HFFc6 (cell line): ENCODE data around the gene ECE1. TPM values are rescaled to one million over a fixed set of nuclear protein-coding genes. Genes with fewer than 3 reads are reported as not detected.
A peak's percentile ranks its signal among the peaks of the same experiment; 100 is the strongest.

Experiments used
- DNase-seq: peaks from one replicate; pipeline ENCODE4 v3.0.0-alpha.2; 2018
- H3K27ac Mint-ChIP-seq: 2 replicates; pipeline ENCODE4 v1.8.0; 2020; ENCODE audit warnings: mild to moderate bottlenecking, mixed read lengths
- H3K27me3 Mint-ChIP-seq: 2 replicates; pipeline ENCODE4 v1.8.0; 2021; ENCODE audit warnings: mild to moderate bottlenecking, moderate library complexity, mixed read lengths; ENCODE audit not compliant: insufficient read depth
- H3K36me3 Mint-ChIP-seq: 2 replicates; pipeline ENCODE4 v1.8.0; 2021; ENCODE audit warnings: low read depth, mixed read lengths
- H3K4me1 Mint-ChIP-seq: 2 replicates; pipeline ENCODE4 v1.8.0; 2020; ENCODE audit warnings: low read depth, mixed read lengths
- H3K4me3 Mint-ChIP-seq: 2 replicates; pipeline ENCODE4 v1.8.0; 2020; ENCODE audit warnings: mild to moderate bottlenecking, moderate library complexity, mixed read lengths
- H3K9me3 Mint-ChIP-seq: 2 replicates; pipeline ENCODE4 v1.8.0; 2020; ENCODE audit warnings: mild to moderate bottlenecking, mixed read lengths
- total RNA-seq, 6 experiments: library from RNA; stranded (reverse); fragmentation: NEBNext Ultra II Directional; extraction: Animal tissue kit (Norgen Biotek cat#: 25700); gene quantifications; 2 replicates in 1 of 6; 3 replicates in 5 of 6; pipeline ENCODE4 v1.2.3, GENCODE V29; 2021
- TF ChIP-seq, protein P1 (sequence below): fragments of 200-600 bp; sonication (generic); IDR thresholded peaks from 2 replicates; pipeline ENCODE4 v1.5.0; 2021; ENCODE audit warnings: antibody characterized with exemption, mild to moderate bottlenecking

ECE1 gene
- total RNA-seq, 6 experiments from 2014 or later, result 116 to 134 (median 124) TPM

DNA sequence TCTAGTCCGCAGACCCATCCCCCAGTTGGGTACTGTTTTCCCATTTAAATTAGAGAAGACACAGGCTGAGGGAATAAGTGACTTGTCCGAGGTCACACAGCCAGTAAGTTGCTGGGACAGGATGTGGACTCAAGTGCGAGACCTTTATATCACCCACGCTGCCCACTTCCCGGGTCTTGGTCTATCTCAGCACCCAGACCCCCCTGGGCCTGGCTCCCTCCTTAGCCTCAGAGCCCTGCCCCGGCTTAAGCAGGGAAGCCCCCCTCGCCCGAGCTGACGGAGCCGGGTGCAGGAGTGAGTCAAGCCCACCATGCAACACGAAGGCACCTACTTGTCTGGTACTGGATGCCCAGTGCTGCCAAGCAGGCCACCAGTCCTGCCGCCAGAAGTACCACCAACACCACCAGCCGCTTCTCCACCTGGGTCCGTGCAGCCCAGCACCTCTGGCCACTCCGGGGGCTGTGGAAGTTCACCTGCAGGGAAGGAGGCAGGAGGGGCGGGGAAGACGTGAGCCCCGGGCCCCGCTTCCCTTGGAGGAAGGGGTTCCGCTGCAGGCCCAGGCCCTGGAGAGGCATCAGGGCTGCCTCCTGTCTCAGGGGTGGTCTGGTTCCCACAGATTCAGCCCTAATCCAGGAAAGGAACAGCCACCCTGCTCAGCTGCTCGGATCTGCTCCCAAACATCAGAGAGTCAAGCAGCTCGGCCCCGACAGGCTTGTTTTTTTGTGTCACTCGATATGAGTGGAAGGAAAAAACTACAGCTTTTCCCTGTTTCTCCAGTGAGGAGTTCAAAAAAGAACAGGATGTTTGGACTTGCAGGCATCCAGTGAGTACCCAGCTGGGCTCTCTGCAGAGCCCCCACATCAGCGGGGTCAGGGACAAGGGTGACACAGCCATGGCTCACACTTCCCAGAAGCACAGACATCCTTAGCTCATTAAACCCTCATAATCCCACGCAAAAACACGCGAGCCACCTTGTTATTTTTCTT, 11.1 kb downstream of the ECE1 start:
- DNase-seq, result no peak
- Mint-ChIP-seq H3K36me3 (peaks cover 19% of the 10 kb centered on the region), H3K4me3 (peak overlapping the region; percentile 59), H3K4me1 (peaks cover 43% of the 10 kb centered on the region), H3K27ac (peak overlapping the region; percentile 97), H3K9me3 (no peaks in the 10 kb centered on the region), H3K27me3 (no peaks in the 10 kb centered on the region; the same call in none of the 2 replicates)
- TF ChIP-seq, protein P1, sequence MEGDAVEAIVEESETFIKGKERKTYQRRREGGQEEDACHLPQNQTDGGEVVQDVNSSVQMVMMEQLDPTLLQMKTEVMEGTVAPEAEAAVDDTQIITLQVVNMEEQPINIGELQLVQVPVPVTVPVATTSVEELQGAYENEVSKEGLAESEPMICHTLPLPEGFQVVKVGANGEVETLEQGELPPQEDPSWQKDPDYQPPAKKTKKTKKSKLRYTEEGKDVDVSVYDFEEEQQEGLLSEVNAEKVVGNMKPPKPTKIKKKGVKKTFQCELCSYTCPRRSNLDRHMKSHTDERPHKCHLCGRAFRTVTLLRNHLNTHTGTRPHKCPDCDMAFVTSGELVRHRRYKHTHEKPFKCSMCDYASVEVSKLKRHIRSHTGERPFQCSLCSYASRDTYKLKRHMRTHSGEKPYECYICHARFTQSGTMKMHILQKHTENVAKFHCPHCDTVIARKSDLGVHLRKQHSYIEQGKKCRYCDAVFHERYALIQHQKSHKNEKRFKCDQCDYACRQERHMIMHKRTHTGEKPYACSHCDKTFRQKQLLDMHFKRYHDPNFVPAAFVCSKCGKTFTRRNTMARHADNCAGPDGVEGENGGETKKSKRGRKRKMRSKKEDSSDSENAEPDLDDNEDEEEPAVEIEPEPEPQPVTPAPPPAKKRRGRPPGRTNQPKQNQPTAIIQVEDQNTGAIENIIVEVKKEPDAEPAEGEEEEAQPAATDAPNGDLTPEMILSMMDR, result no peak

DNA sequence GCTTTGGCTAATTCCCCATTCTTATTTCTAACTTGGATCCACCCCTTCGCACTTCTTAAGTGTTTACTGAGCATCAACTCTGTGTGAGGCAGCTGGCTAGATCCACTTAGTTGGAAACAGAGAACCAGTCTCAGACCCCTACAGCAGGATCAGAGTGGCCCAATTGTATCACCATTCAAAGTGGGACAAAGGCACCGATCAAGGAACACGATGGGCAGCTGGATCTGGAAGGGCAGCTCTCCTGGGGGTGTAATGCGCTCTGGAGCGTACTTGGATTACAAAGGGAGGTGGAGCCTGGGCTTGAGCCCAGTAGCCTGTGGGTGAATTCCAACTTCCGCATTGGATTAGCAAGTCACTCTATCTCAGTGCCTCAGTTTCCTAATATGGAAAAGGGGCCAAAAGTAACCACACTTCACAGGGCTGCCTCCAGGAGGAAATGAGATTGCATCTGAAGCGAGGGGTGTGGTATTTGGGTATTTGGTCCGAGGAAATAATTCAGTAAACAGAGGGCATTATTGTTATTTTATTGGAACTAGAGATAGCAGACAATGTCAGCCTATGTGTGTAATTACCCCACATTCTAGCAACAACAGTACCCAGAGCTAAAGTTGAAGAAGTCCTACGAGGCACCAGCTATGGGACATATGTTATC, 11.9 kb downstream of the ECE1 start:
- Mint-ChIP-seq H3K4me3 (no peak overlapping the region), H3K4me1 (peaks cover 43% of the 10 kb centered on the region), H3K9me3 (no peaks in the 10 kb centered on the region), H3K36me3 (peaks cover 19% of the 10 kb centered on the region), H3K27ac (peak overlapping the region; percentile 97; the same call in 1 of the 2 replicates), H3K27me3 (no peaks in the 10 kb centered on the region; the same call in none of the 2 replicates)
- TF ChIP-seq, protein P1, result no peak
- DNase-seq, result no peak

DNA sequence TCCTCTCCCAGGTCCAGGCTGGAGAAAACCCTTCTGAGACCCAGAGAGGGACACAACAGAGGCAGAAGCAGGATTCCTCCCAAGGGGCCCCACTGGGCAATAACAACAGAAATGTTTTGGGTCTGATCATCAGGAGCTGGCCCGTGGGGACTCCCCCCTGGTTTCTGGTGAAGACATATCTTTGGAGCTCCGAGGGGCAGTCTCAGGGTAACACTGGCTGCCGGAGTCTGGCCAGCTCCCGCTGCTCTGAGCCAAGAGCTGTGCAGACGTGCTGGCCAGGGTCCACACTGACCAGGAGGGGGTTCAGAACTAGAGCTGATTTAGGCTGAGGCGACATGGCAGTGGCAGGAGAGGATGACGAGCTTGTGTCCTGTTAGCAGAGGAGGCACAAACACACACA, 13.1 kb downstream of the ECE1 start:
- peak overlapping the region; percentile 52; the same call in 1 of the 2 replicates for H3K27ac Mint-ChIP-seq
- TF ChIP-seq, protein P1, result no peak
- no peaks in the 10 kb centered on the region; the same call in 1 of the 2 replicates for H3K27me3 Mint-ChIP-seq
- peaks cover 43% of the 10 kb centered on the region for H3K4me1 Mint-ChIP-seq
- DNase-seq, result no peak
- no peak overlapping the region for H3K4me3 Mint-ChIP-seq
- H3K36me3 Mint-ChIP-seq, result peaks cover 19% of the 10 kb centered on the region
- H3K9me3 Mint-ChIP-seq, result no peaks in the 10 kb centered on the region

DNA sequence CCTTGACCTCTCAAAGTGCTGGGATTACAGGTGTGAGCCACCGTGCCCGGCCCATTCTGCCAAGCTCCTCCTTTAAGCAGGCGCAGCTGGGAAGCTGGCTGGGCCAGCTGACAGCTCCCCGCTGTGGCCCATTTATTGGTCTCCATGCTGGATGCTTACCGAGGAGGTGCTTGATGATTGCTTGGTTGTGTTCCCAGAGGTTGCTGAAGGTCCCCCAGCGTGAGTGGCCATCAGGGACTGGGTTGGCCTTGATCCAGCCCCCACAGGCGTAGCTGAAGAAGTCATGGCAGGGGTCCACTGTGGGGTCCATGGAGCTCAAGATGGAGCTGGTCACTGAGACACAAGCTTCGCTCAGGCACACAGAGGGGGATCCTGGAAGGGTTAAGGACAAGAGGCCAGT, 17.7 kb downstream of the ECE1 start:
- TF ChIP-seq, protein P1, result no peak

DNA sequence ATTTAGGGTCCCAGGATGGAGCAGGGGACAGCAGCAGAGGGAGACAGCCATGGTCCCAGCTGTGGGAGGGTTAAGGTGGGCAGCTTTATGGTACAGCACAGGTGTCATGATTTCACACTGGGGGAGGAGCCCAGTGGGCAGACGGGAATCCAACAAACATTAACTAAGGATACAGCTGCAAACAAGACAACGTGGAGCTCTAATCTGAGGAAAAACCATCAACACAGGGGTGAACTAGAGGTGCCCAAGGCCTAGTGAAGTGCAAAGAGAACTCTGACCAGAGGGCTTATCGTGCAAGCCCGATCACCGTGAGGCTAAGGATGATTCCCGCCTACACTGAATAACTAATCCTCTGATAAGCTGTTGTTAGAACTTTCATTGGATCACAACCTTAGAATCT, 18.7 kb downstream of the ECE1 start:
- Mint-ChIP-seq H3K4me3 (no peak overlapping the region), H3K4me1 (0 out of 2 replicates have a peak, but pooled peaks cover 10% of the 10 kb centered on the region), H3K27me3 (no peaks in the 10 kb centered on the region; the same call in none of the 2 replicates), H3K27ac (no peak overlapping the region), H3K36me3 (peaks cover 27% of the 10 kb centered on the region), H3K9me3 (no peaks in the 10 kb centered on the region)
- no peak for DNase-seq
- TF ChIP-seq, protein P1, result no peak

More for the DNA sequence above, 17.7 kb downstream of the ECE1 start:
- H3K4me3 Mint-ChIP-seq, result no peak overlapping the region
- H3K27ac Mint-ChIP-seq, result no peak overlapping the region
- H3K9me3 Mint-ChIP-seq, result no peaks in the 10 kb centered on the region
- H3K4me1 Mint-ChIP-seq, result 0 out of 2 replicates have a peak, but pooled peaks cover 10% of the 10 kb centered on the region
- no peak for DNase-seq
- no peaks in the 10 kb centered on the region; the same call in 1 of the 2 replicates for H3K27me3 Mint-ChIP-seq
- H3K36me3 Mint-ChIP-seq, result peaks cover 19% of the 10 kb centered on the region
